Heart right ventricle (tissue), 16 donors: Measurements from ENCODE around the gene ZNF280D. TPM values are rescaled to one million over a fixed set of nuclear protein-coding genes. Genes with fewer than 3 reads are reported as not detected.

Experiments used
- ATAC-seq, 8 donors: fragments of 200-7000 bp; cut with Tn5 transposase; one replicate each; pipeline ENCODE4 v1.9.1; 2020; ENCODE audit warnings: mild to moderate bottlenecking in 8 of 8, moderate library complexity in 8 of 8, moderate number of reproducible peaks in 1 of 8
- DNase-seq, 2 donors: peaks; one replicate each; pipeline ENCODE4 v3.0.0-alpha.2; 2020
- H3K27ac ChIP-seq, 10 donors: fragments of 200-600 bp; sonication (generic) in 2 of 10; one replicate each; pipeline versions ENCODE4 v1.5.0 to v1.8.0; 2020 to 2022; ENCODE audit warnings: mild to moderate bottlenecking in 3 of 10
- H3K27me3 ChIP-seq, 7 donors: fragments of 200-600 bp; one replicate each; pipeline ENCODE4 v1.8.0; 2021 to 2022; ENCODE audit warnings: mild to moderate bottlenecking in 2 of 7
- H3K36me3 ChIP-seq, 9 donors: fragments of 200-600 bp; sonication (generic) in 1 of 9; one replicate each; pipeline versions ENCODE4 v1.5.0 to v1.8.0; 2020 to 2022; ENCODE audit warnings: mild to moderate bottlenecking in 2 of 9
- H3K4me1 ChIP-seq, 9 donors: fragments of 200-600 bp; sonication (generic) in 1 of 9; one replicate each; pipeline versions ENCODE4 v1.5.0 to v1.8.0; 2020 to 2022; ENCODE audit warnings: mild to moderate bottlenecking in 4 of 9
- H3K4me3 ChIP-seq, 10 donors: fragments of 200-600 bp; sonication (generic) in 2 of 10; one replicate each; pipeline versions ENCODE4 v1.5.0 to v1.8.0; 2020 to 2022; ENCODE audit warnings: mild to moderate bottlenecking in 7 of 10, moderate library complexity in 2 of 10
- H3K9me3 ChIP-seq, 11 donors: fragments of 200-600 bp in 10 of 11; sonication (generic) in 2 of 11; one replicate each; pipeline versions ENCODE4 v1.5.0 to v1.8.0; 2013 to 2022; ENCODE audit warnings: mild to moderate bottlenecking in 2 of 11, control low read depth in 1 of 11, moderate library complexity in 1 of 11
- WGBS, 2 donors: extraction: QIAGEN DNeasy Blood & Tissue Kit; methylation state at CpG; one replicate each; pipeline ENCODE4 v1.1.7; 2013; ENCODE audit warnings: inconsistent platforms in 1 of 2; 5-methylcytosine and 5-hydroxymethylcytosine counted together
- intact Hi-C, 10 donors: fragments of 100-400 bp; cut with DNase I; formaldehyde crosslinking; loops; one replicate each; pipeline versions ENCODE4 v1.11.1 to v1.14.2; 2022
- polyA plus RNA-seq, 2 donors: library from polyadenylated mRNA; stranded (reverse); fragments of 200-250 nt; gene quantifications; one replicate each; pipeline ENCODE4 v1.2.3, GENCODE V29; 2013
- total RNA-seq, 10 donors: library from RNA; stranded (reverse); fragmentation: NEBNext Ultra II Directional in 3 of 10; extraction: Animal tissue kit (Norgen Biotek cat#: 25700) in 3 of 10; gene quantifications; one replicate each; pipeline versions ENCODE4 v1.2.1 to v1.2.4, GENCODE V29; 2021 to 2023
- TF ChIP-seq, protein P1 (sequence below), 9 donors: fragments of 200-600 bp; sonication (generic) in 2 of 9; IDR thresholded peaks; one replicate each; pipeline versions ENCODE4 v1.5.0 to v1.8.0; 2021 to 2022; ENCODE audit warnings: antibody characterized with exemption in 9 of 9, mild to moderate bottlenecking in 5 of 9, moderate library complexity in 1 of 9
- donor health status: Arrhythmogenic right ventricular cardiomyopathy.
- donor health status: ischemic (EF 13 %, LVEDD 7.1; RV severe dilation, severe dysfunction).
- donor health status: healthy with polysubstance abuse.
- donor health status: DM: no; HTN: yes; CAD: no.
- donor health status: DM: no; HTN: no; CAD: no.
- donor health status: ischemic (EF 25% LVEDD 6.9; RV normal size, moderate dysfunction).
- donor health status: ischemic (EF 25% LVEDD 5.7; RV mildly dilated, moderate dysfunction).
- donor health status: healthy.
- donor health status: DM: yes; HTN: yes; CAD: no.
- donor health status: Ischemic cardiomyopathy.
- donor health status: ischemic (EF 35%, LVEDD 5.7; RV mildly dilated, moderate dysfunction).
- donor health status: nonischemic (EF 11% LVEDD 7.7; RV severe dilation, severe dysfunction).
- donor health status: DM: yes; HTN: yes; CAD: no.
- donor health status: PGD.
- donor health status: ischemic (EF 29% LVEDD 5.4; RV normal size, mild dysfunction).
- donor health status: nonischemic (EF 23%, LVEDD 6.1; RV moderate dilation, normal function).

ZNF280D gene
- total and polyA plus RNA-seq, 12 donors: 6.9 to 42.4 (median 24.9) TPM

DNA sequence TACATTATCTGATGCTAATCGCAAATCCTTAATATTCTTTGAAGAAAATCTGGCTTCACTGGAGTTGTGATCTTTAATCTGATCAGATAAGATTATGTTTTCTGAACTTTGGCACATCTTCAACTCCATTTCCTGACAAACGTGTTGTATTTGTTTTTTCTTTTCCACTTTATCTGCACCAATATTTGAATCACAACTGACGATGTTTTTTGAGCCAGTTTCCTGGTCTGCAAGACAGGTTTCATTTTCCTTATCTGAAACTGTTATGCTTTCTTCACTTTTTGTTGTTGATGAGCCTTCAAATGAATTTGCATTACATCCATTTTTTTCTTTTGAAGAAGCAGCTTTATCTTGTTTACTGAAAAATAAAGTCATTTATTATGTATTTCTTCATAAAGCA is 101.5 kb downstream of the ZNF280D start:
- H3K4me1 ChIP-seq: no peaks in the 10 kb centered on the region
- H3K27me3 ChIP-seq: no peaks in the 10 kb centered on the region
- WGBS, 2 donors: 65 to 68% methylated on average over 3 of the region's 3 CpGs
- H3K4me3 ChIP-seq: no peak overlapping the region
- H3K27ac ChIP-seq: no peak overlapping the region
- TF ChIP-seq, protein P1, sequence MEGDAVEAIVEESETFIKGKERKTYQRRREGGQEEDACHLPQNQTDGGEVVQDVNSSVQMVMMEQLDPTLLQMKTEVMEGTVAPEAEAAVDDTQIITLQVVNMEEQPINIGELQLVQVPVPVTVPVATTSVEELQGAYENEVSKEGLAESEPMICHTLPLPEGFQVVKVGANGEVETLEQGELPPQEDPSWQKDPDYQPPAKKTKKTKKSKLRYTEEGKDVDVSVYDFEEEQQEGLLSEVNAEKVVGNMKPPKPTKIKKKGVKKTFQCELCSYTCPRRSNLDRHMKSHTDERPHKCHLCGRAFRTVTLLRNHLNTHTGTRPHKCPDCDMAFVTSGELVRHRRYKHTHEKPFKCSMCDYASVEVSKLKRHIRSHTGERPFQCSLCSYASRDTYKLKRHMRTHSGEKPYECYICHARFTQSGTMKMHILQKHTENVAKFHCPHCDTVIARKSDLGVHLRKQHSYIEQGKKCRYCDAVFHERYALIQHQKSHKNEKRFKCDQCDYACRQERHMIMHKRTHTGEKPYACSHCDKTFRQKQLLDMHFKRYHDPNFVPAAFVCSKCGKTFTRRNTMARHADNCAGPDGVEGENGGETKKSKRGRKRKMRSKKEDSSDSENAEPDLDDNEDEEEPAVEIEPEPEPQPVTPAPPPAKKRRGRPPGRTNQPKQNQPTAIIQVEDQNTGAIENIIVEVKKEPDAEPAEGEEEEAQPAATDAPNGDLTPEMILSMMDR (IDR thresholded peaks at IDR 0.05): no peak
- ATAC-seq (no peak), DNase-seq (no peak)
- no peaks in the 10 kb centered on the region for H3K9me3 ChIP-seq
- peaks cover 0 to 59% (median 4%) of the 10 kb centered on the region in 9 donors for H3K36me3 ChIP-seq
- intact Hi-C loops: no loop called here

DNA sequence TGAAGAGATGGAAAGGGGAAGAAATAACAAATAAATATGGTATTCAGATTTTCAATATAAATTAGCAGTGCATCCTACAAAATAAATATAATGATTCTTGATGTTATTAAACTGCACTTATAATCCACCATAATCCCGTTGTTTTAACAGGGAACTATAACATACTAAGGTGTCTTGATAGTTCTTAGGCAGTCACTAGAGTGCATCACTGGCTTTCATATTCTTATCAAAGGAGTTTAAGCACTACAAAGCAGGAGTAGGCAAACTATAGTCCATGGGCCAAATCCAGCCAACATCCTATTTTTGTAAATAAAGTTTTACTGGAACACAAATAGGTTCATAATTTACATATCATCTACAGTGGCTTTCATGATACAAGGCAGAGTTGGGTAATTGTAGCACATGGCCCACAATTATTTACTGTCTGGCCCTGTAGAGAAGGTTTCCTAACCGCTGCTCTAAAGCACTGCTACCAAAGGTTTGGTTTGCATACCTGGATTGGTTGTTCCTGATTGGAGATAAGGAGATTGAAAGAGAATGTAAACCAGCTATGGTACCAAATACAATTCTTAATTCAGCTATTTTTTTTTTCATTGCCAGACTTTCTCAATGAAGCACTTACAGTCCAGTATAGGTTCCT is 104.3 kb downstream of the ZNF280D start:
- intact Hi-C loops: no loop called here
- TF ChIP-seq, protein P1 (IDR thresholded peaks at IDR 0.05): no peak

DNA sequence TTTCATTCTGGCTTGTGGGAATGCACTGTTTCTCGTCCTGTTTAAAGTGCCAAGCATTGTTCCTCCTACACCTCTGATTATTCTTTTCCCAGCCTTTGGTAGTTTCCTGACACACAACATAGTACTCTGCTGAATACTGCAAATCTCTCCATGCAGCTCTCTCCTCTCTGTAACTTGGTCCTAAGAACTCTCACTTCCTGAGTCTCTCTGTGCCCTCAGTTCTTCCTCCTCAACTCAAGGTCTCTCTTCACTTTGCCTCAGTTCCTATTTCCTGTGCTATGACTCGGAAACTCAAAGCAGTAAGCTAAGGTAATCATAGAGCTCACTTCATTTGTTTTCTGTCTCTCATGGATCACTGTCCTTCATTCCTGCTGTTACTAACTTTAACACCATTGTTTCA is 113.4 kb downstream of the ZNF280D start:
- WGBS, 2 donors: 55 to 64% methylated on average over 2 of the region's 2 CpGs
- intact Hi-C loops: no loop called here

More for the DNA sequence above, 104.3 kb downstream of the ZNF280D start:
- ATAC-seq (no peak), DNase-seq (no peak)
- H3K9me3 ChIP-seq: no peaks in the 10 kb centered on the region
- 96 to 97% methylated on average over 2 of the region's 2 CpGs for WGBS, 2 donors
- H3K4me3 ChIP-seq: no peak overlapping the region
- H3K4me1 ChIP-seq: no peaks in the 10 kb centered on the region
- H3K27me3 ChIP-seq: no peaks in the 10 kb centered on the region
- H3K36me3 ChIP-seq: peaks cover 0 to 51% (median 4%) of the 10 kb centered on the region in 9 donors
- H3K27ac ChIP-seq: no peak overlapping the region

DNA sequence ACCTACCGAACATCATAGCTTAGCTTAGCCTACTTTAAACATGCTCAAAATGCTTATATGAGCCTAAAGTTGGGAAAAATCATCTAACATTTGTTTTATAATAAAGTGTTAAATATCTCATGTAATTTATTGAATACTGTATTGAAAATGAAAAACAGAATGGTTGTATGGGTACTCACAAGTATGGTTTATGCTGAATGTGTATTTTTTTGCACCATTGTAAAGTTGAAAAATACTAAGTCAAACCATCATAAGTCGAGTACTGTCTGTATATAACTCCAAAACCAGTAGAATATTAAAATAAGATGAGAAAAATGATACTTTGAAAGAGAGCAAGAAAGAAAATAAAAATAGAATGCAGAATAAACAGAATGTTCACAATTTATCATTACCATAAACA is 115.7 kb downstream of the ZNF280D start:
- H3K4me1 ChIP-seq: peaks cover 0 to 8% (median 0%) of the 10 kb centered on the region in 9 donors
- TF ChIP-seq, protein P1 (IDR thresholded peaks at IDR 0.05): no peak
- no peak overlapping the region for H3K27ac ChIP-seq
- H3K4me3 ChIP-seq: no peak overlapping the region
- DNase-seq: no peak
- ATAC-seq: no peak
- H3K27me3 ChIP-seq: no peaks in the 10 kb centered on the region
- intact Hi-C loops: no loop called here
- 97% methylated on average over 2 of the region's 2 CpGs for WGBS, 2 donors
- H3K9me3 ChIP-seq: peaks cover 0 to 9% (median 0%) of the 10 kb centered on the region in 11 donors
- no peaks in the 10 kb centered on the region for H3K36me3 ChIP-seq

More for the DNA sequence above, 113.4 kb downstream of the ZNF280D start:
- peaks cover 0 to 9% (median 0%) of the 10 kb centered on the region in 11 donors for H3K9me3 ChIP-seq
- H3K27me3 ChIP-seq: no peaks in the 10 kb centered on the region
- ATAC-seq (no peak), DNase-seq (no peak)
- H3K4me3 ChIP-seq: no peak overlapping the region
- no peaks in the 10 kb centered on the region for H3K36me3 ChIP-seq
- TF ChIP-seq, protein P1 (IDR thresholded peaks at IDR 0.05): no peak
- H3K4me1 ChIP-seq: peaks cover 0 to 8% (median 0%) of the 10 kb centered on the region in 9 donors
- H3K27ac ChIP-seq: peak overlapping the region in 1 of 10 donors; percentile 13
